Astrocyte (in vitro differentiated cells and primary cell): ENCODE measurements around the gene CLDN4.

Source experiments
- EZH2 ChIP-seq: IDR thresholded peaks from 2 replicates; pipeline ENCODE4 v1.6.1; 2012; ENCODE audit warnings: mild to moderate bottlenecking, low read length, inconsistent platforms; ENCODE audit not compliant: insufficient read depth
- TF ChIP-seq, protein P1 (sequence below): IDR thresholded peaks from 2 replicates; pipeline ENCODE4 v1.5.1; 2011; ENCODE audit warnings: low read depth, mild to moderate bottlenecking, inconsistent platforms, low read length, moderate library complexity; ENCODE audit not compliant: insufficient read depth

DNA sequence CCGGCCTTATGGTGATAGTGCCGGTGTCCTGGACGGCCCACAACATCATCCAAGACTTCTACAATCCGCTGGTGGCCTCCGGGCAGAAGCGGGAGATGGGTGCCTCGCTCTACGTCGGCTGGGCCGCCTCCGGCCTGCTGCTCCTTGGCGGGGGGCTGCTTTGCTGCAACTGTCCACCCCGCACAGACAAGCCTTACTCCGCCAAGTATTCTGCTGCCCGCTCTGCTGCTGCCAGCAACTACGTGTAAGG is 713 bp downstream of the CLDN4 start:
- TF ChIP-seq, protein P1, sequence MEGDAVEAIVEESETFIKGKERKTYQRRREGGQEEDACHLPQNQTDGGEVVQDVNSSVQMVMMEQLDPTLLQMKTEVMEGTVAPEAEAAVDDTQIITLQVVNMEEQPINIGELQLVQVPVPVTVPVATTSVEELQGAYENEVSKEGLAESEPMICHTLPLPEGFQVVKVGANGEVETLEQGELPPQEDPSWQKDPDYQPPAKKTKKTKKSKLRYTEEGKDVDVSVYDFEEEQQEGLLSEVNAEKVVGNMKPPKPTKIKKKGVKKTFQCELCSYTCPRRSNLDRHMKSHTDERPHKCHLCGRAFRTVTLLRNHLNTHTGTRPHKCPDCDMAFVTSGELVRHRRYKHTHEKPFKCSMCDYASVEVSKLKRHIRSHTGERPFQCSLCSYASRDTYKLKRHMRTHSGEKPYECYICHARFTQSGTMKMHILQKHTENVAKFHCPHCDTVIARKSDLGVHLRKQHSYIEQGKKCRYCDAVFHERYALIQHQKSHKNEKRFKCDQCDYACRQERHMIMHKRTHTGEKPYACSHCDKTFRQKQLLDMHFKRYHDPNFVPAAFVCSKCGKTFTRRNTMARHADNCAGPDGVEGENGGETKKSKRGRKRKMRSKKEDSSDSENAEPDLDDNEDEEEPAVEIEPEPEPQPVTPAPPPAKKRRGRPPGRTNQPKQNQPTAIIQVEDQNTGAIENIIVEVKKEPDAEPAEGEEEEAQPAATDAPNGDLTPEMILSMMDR = no peak
- TF ChIP-seq EZH2 = no peak
